HG03095 (cell line): Measurements from ENCODE around the gene HOXA3.

Experiments used
- ATAC-seq: cut with Tn5 transposase; IDR thresholded peaks from one replicate; pipeline ENCODE4 v1.9.1; 2021; ENCODE audit warnings: moderate library complexity; ENCODE audit not compliant: unreplicated experiment

HOXA3 gene

GRCh38 chr7:27131390-27131819 lies 21.0 kb downstream of the HOXA3 start:
- ATAC-seq, result no peak

GRCh38 chr7:27130540-27131389 lies 21.6 kb downstream of the HOXA3 start, which contains the start of gene HOXA4:
TSS of gene HOXA4 (minus strand) at chr7:27130757. CDS start at chr7:27130733, 24 bp downstream.
- no peak for ATAC-seq

- ATAC-seq, result no peak
These were observed 22.4 kb downstream of the HOXA3 start for GRCh38 chr7:27129729-27130539.

- ATAC-seq, result no peak
These were observed 23.3 kb downstream of the HOXA3 start for GRCh38 chr7:27128776-27129728.

- ATAC-seq, result no peak
These were observed 24.3 kb downstream of the HOXA3 start for GRCh38 chr7:27128034-27128433.

GRCh38 chr7:27126596-27127327 lies 25.6 kb downstream of the HOXA3 start:
- ATAC-seq, result no peak

GRCh38 chr7:27125986-27126394 lies 26.4 kb downstream of the HOXA3 start:
- ATAC-seq, result no peak

GRCh38 chr7:27124902-27125689 lies 27.3 kb downstream of the HOXA3 start:
- ATAC-seq, result no peak

GRCh38 chr7:27124096-27124901 lies 28.1 kb downstream of the HOXA3 start:
- ATAC-seq, result no peak

GRCh38 chr7:27123477-27124053 lies 28.8 kb downstream of the HOXA3 start:
- ATAC-seq, result no peak

GRCh38 chr7:27123007-27123476 lies 29.3 kb downstream of the HOXA3 start:
- no peak for ATAC-seq

- ATAC-seq, result no peak
These were observed 30.1 kb downstream of the HOXA3 start for GRCh38 chr7:27122077-27122910.

GRCh38 chr7:27121684-27122076 lies 30.7 kb downstream of the HOXA3 start:
- no peak for ATAC-seq

- no peak for ATAC-seq
These were observed 32.9 kb downstream of the HOXA3 start for GRCh38 chr7:27119412-27119911.

- ATAC-seq, result no peak
These were observed 33.8 kb downstream of the HOXA3 start for GRCh38 chr7:27118580-27118979.

- no peak for ATAC-seq
These were observed 34.4 kb downstream of the HOXA3 start for GRCh38 chr7:27117887-27118491.
